ENCODE results near the gene KANK4. TPM values are rescaled to one million over a fixed set of nuclear protein-coding genes. Genes with fewer than 3 reads are reported as not detected.

Gene KANK4
- polyA plus RNA-seq, 1 donor (not counting 4 experiments of a cell fraction or from before 2014, with no cell fraction given) = 0.92 TPM

- Histone ChIP-seq H2AFZ (ENCODE audit: control insufficient read depth, low read length) (no peak overlapping the region), H3K9ac (ENCODE audit: control insufficient read depth, extremely low read depth, insufficient read depth, low read length) (no peak overlapping the region), H3K79me2 (ENCODE audit: control insufficient read depth, insufficient read depth, low read length) (no peaks in the 10 kb centered on the region), H3K9me3 (ENCODE audit: control insufficient read depth, low read depth, low read length) (no peaks in the 10 kb centered on the region), H3K36me3 (ENCODE audit: control insufficient read depth in 2 of 2, extremely low read depth in 1 of 2, insufficient read depth in 2 of 2, low read length in 2 of 2) (no peaks in the 10 kb centered on the region), H3K4me1 (ENCODE audit: control insufficient read depth, extremely low read depth, insufficient read depth, low read length) (peaks cover 62% of the 10 kb centered on the region), H3K27ac (ENCODE audit: control insufficient read depth, insufficient read depth, low read length) (no peak overlapping the region), H3K4me3 (ENCODE audit: control insufficient read depth in 2 of 3, extremely low read depth in 1 of 3, insufficient read depth in 2 of 3, low read depth in 1 of 3, low read length in 3 of 3) (peak overlapping the region in 1 of 3 experiments; percentile 6), H3K4me2 (ENCODE audit: control insufficient read depth, extremely low read depth, insufficient read depth, low read depth, low read length) (peak overlapping the region; percentile 53), H3K9me1 (ENCODE audit: control insufficient read depth, extremely low read depth, insufficient read depth, low read length) (no peaks in the 10 kb centered on the region), H3K27me3 (ENCODE audit: control insufficient read depth, extremely low read depth, insufficient read depth, low read length) (no peaks in the 10 kb centered on the region), H4K20me1 (ENCODE audit: control insufficient read depth, extremely low read depth, insufficient read depth, low read length) (no peaks in the 10 kb centered on the region)
- dilution Hi-C loops (cut with MboI; ENCODE audit: extremely low pct_ligation_motif_present, low sequenced_read_pairs) = no loop called here
- FAIRE-seq (no peak), DNase-seq (ENCODE audit: low read depth, low spot score) (no peak)
- TF ChIP-seq CTCF (optimal IDR thresholded peaks at IDR 0.05 in 1 of 3, IDR thresholded peaks at IDR 0.05 in 1 of 3, conservative IDR thresholded peaks at IDR 0.05 in 1 of 3; ENCODE audit: extremely low read depth in 1 of 3, insufficient read depth in 2 of 3, low read length in 3 of 3) (no peak), EZH2 (IDR thresholded peaks at IDR 0.05; ENCODE audit: low read length) (no peak)
These were observed 86.4 kb downstream of the KANK4 start for GRCh38 chr1:62232871-62233278.

- Histone ChIP-seq H3K27ac (ENCODE audit: control insufficient read depth, insufficient read depth, low read length) (peak overlapping the region; percentile 79), H3K4me1 (ENCODE audit: control insufficient read depth, extremely low read depth, insufficient read depth, low read length) (peaks cover 51% of the 10 kb centered on the region), H3K9me3 (ENCODE audit: control insufficient read depth, low read depth, low read length) (no peaks in the 10 kb centered on the region), H3K79me2 (ENCODE audit: control insufficient read depth, insufficient read depth, low read length) (no peaks in the 10 kb centered on the region), H3K9ac (ENCODE audit: control insufficient read depth, extremely low read depth, insufficient read depth, low read length) (peak overlapping the region; percentile 42), H3K4me3 (ENCODE audit: control insufficient read depth in 2 of 3, extremely low read depth in 1 of 3, insufficient read depth in 2 of 3, low read depth in 1 of 3, low read length in 3 of 3) (no peak overlapping the region), H3K27me3 (ENCODE audit: control insufficient read depth, extremely low read depth, insufficient read depth, low read length) (no peaks in the 10 kb centered on the region), H2AFZ (ENCODE audit: control insufficient read depth, low read length) (peak overlapping the region; percentile 35), H4K20me1 (ENCODE audit: control insufficient read depth, extremely low read depth, insufficient read depth, low read length) (no peaks in the 10 kb centered on the region), H3K36me3 (ENCODE audit: control insufficient read depth in 2 of 2, extremely low read depth in 1 of 2, insufficient read depth in 2 of 2, low read length in 2 of 2) (no peaks in the 10 kb centered on the region), H3K9me1 (ENCODE audit: control insufficient read depth, extremely low read depth, insufficient read depth, low read length) (no peaks in the 10 kb centered on the region), H3K4me2 (ENCODE audit: control insufficient read depth, extremely low read depth, insufficient read depth, low read depth, low read length) (peak overlapping the region; percentile 75)
- peak; percentile 97 for DNase-seq (ENCODE audit: low read depth, low spot score)
- peak; percentile 99 for FAIRE-seq
- TF ChIP-seq EZH2 (IDR thresholded peaks at IDR 0.05; ENCODE audit: low read length) = no peak
- no peak for TF ChIP-seq CTCF (optimal IDR thresholded peaks at IDR 0.05 in 1 of 3, IDR thresholded peaks at IDR 0.05 in 1 of 3, conservative IDR thresholded peaks at IDR 0.05 in 1 of 3; ENCODE audit: extremely low read depth in 1 of 3, insufficient read depth in 2 of 3, low read length in 3 of 3)
- dilution Hi-C loops (cut with MboI; ENCODE audit: extremely low pct_ligation_motif_present, low sequenced_read_pairs) = no loop called here
These were observed 88.5 kb downstream of the KANK4 start for GRCh38 chr1:62230718-62231117.

Measured in keratinocyte (primary cell).